ENCODE measurements around the gene IRAK1.

The IRAK1 gene

GRCh38 chrX:154022108-154022507, 2.4 kb upstream of the IRAK1 start:
- no peak for DNase-seq (ENCODE audit: low read depth)
- H3K4me3 ChIP-seq (ENCODE audit: low read depth, low read length), result no peak overlapping the region
- TF ChIP-seq, protein P1, sequence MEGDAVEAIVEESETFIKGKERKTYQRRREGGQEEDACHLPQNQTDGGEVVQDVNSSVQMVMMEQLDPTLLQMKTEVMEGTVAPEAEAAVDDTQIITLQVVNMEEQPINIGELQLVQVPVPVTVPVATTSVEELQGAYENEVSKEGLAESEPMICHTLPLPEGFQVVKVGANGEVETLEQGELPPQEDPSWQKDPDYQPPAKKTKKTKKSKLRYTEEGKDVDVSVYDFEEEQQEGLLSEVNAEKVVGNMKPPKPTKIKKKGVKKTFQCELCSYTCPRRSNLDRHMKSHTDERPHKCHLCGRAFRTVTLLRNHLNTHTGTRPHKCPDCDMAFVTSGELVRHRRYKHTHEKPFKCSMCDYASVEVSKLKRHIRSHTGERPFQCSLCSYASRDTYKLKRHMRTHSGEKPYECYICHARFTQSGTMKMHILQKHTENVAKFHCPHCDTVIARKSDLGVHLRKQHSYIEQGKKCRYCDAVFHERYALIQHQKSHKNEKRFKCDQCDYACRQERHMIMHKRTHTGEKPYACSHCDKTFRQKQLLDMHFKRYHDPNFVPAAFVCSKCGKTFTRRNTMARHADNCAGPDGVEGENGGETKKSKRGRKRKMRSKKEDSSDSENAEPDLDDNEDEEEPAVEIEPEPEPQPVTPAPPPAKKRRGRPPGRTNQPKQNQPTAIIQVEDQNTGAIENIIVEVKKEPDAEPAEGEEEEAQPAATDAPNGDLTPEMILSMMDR (IDR thresholded peaks at IDR 0.05; ENCODE audit: low read depth, low read length, missing control alignments), result no peak

DNA sequence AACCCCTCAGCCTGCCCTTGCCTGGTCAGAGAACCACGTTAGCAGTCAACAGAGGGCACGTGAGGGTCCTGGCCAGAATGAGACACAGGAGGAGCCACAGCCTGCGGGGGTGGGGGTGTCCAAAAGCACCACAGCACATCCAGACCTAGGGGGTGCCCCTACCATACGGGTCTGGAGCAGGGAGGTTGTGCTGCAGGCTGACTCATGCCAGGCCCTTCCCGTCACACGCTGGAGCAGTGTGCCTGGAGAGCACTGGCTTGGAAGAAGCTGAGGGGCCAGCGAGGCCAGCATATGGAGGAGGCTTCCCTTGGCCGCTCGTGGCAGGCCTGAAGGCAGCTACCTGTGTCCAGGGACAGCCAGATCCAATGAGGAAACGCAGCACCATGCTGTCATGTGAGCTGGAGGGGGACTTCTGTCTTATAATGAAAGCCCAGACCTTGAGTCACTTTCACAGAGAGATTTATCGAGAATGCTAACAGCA, 1.5 kb upstream of the IRAK1 start:
- TF ChIP-seq, protein P1 (IDR thresholded peaks at IDR 0.05; ENCODE audit: low read depth, low read length, missing control alignments), result no peak

GRCh38 chrX:154020536-154021115, 924 bp upstream of the IRAK1 start:
- TF ChIP-seq, protein P1 (IDR thresholded peaks at IDR 0.05; ENCODE audit: low read depth, low read length, missing control alignments), result no peak
- peak overlapping the region; percentile 83 for H3K4me3 ChIP-seq (ENCODE audit: low read depth, low read length)
- DNase-seq (ENCODE audit: low read depth), result no peak

More for the DNA sequence above, 1.5 kb upstream of the IRAK1 start:
- peak overlapping the region; percentile 83 for H3K4me3 ChIP-seq (ENCODE audit: low read depth, low read length)
- no peak for DNase-seq (ENCODE audit: low read depth)

- DNase-seq (ENCODE audit: low read depth), result no peak
- TF ChIP-seq, protein P1 (IDR thresholded peaks at IDR 0.05; ENCODE audit: low read depth, low read length, missing control alignments), result no peak
- peak overlapping the region; percentile 83 for H3K4me3 ChIP-seq (ENCODE audit: low read depth, low read length)
Measured at GRCh38 chrX:154019061-154019621, 561 bp downstream of the IRAK1 start.

DNA sequence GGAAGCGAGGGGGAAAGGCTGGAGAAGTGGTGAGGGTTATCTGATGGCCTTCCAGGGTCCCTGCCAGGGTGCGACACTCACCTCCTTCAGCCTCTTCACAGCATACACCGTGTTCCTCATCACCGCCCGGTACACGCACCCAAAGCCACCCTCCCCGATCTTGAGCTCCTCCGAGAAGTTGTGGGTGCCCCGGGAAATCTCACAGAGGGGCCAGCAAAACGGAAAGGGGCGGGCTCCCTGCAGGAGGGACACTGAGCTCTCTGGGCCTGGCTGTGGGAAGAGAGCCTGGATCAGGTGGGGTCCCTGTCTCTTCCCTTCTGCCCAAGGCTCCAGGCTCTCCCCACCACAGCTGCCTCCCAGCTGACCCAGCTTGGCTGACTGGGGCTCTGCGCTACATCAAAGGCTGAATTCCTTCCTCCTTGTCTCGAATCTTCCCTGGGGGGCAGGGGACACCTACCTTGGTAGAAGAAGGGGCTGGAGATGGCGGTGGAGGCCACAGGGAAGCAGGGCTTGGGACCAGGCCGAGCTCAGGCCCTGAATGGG, 1.1 kb downstream of the IRAK1 start:
- TF ChIP-seq, protein P1 (IDR thresholded peaks at IDR 0.05; ENCODE audit: low read depth, low read length, missing control alignments), result no peak
- DNase-seq (ENCODE audit: low read depth), result no peak
- H3K4me3 ChIP-seq (ENCODE audit: low read depth, low read length), result peak overlapping the region; percentile 83

DNA sequence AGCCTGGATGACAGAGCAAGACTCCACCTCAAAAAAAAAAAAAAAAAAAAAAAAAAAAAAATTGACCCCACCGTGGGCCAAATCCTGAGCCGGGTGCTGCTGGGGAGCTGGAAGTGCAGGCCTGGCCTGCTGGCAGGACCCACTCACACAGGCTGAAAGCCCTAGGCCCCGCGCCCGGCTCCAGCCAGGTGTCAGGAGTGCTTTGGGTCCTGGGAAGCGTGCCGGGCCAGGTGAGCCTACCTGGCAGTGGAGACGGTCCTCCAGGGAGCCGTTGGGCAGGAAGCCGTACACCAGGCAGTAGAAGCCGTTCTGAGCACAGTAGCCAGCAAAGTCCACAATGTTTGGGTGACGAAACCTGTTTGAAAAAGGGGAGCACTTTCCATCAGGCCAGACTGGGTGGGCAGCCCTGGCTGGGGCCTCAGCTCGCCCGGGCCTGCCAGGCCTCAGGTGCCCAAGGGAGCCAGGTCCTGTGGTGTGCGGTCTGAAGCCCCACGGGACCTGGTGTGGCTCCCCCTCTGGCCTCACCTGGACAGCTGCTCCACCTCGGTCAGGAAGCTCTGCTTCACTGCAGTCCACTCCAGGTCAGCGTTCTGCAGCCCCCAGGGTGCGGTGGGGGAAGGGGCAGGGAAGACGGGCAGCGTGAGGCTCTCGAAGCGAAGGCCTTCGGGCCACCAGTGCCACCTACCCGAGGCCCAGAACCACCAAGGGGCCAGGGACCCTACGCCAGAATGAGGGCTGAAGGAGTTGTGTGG, 1.8 kb downstream of the IRAK1 start:
- TF ChIP-seq, protein P1 (IDR thresholded peaks at IDR 0.05; ENCODE audit: low read depth, low read length, missing control alignments), result no peak
- peak overlapping the region; percentile 83 for H3K4me3 ChIP-seq (ENCODE audit: low read depth, low read length)
- no peak for DNase-seq (ENCODE audit: low read depth)
